B cell (primary cell): ENCODE data around the gene FBRS. TPM values are rescaled to one million over a fixed set of nuclear protein-coding genes. Genes with fewer than 3 reads are reported as not detected.

Source experiments
- ATAC-seq: fragments of 200-7000 bp; cut with Tn5 transposase; one replicate; pipeline ENCODE4 v1.10.0; 2021; ENCODE audit warnings: low read depth, mild to moderate bottlenecking, moderate number of reproducible peaks, moderate library complexity
- CTCF ChIA-PET: fragments of 350-600 bp; sonication (Branson Sonifier 250); formaldehyde crosslinking; loops from one replicate; lab custom pipeline; 2021; ENCODE audit warnings: antibody characterized with exemption, inconsistent platforms; lab: Charles Lee
- POLR2A ChIA-PET: fragments of 350-600 bp; sonication (Branson Sonifier 250); formaldehyde crosslinking; loops from one replicate; lab custom pipeline; 2021; ENCODE audit warnings: antibody characterized with exemption; lab: Charles Lee
- DNase-seq: peaks from one replicate; pipeline ENCODE4 v3.0.0; 2013
- H2AFZ ChIP-seq: 2 replicates; pipeline ENCODE4 v1.6.1; 2012; ENCODE audit warnings: mild to moderate bottlenecking, low read depth, low read length; ENCODE audit not compliant: insufficient read depth, poor library complexity, severe bottlenecking
- H3K27ac ChIP-seq, 2 donors: 1 replicate in 1 of 2; 2 replicates in 1 of 2; pipeline ENCODE4 v1.5.1; 2012 to 2013; ENCODE audit warnings: low read length in 2 of 2, mild to moderate bottlenecking in 2 of 2, moderate library complexity in 1 of 2
- H3K27me3 ChIP-seq, 4 experiments: fragments of 200-600 bp in 1 of 4; sonication (generic) in 1 of 4; replicated peaks in 1 of 4; 1 replicate in 2 of 4; 2 replicates in 2 of 4; pipeline versions ENCODE4 v1.6.1 to v1.7.0; 2013 to 2016; ENCODE audit warnings: low read length in 3 of 4, mild to moderate bottlenecking in 2 of 4, mixed read lengths in 1 of 4, moderate library complexity in 1 of 4; ENCODE audit not compliant: insufficient read depth in 4 of 4, control insufficient read depth in 3 of 4; ENCODE audit errors: control extremely low read depth in 1 of 4
- H3K36me3 ChIP-seq, 2 experiments: replicated peaks in 1 of 2; 1 replicate in 1 of 2; 2 replicates in 1 of 2; pipeline versions ENCODE4 v1.6.1 to v1.7.1; 2013; ENCODE audit warnings: low read length in 1 of 2; ENCODE audit not compliant: insufficient read depth in 2 of 2, control insufficient read depth in 1 of 2; ENCODE audit errors: control extremely low read depth in 1 of 2, extremely low read depth in 1 of 2
- H3K4me1 ChIP-seq, 2 donors: fragments of 200-600 bp in 1 of 2; sonication (generic) in 1 of 2; 1 replicate in 1 of 2; 2 replicates in 1 of 2; pipeline versions ENCODE4 v1.5.1 to v1.6.1; 2013 to 2017; ENCODE audit warnings: low read length in 2 of 2; ENCODE audit not compliant: control insufficient read depth in 2 of 2, insufficient read depth in 2 of 2
- H3K4me2 ChIP-seq: replicated peaks from 2 replicates; pipeline ENCODE3; 2012; ENCODE audit warnings: mild to moderate bottlenecking, low read depth, low read length; ENCODE audit not compliant: poor library complexity, severe bottlenecking
- H3K4me3 ChIP-seq, 5 experiments: fragments of 200-600 bp in 1 of 5; sonication (generic) in 1 of 5; 1 replicate in 3 of 5; 2 replicates in 2 of 5; pipeline versions ENCODE4 v1.5.1 to v1.7.0; 2011 to 2016; ENCODE audit warnings: low read length in 4 of 5, mild to moderate bottlenecking in 4 of 5, low read depth in 2 of 5, control low read depth in 1 of 5, moderate library complexity in 1 of 5; ENCODE audit not compliant: insufficient read depth in 1 of 5; ENCODE audit errors: control extremely low read depth in 1 of 5, extremely low read depth in 1 of 5
- H3K79me2 ChIP-seq: fragments of 200-600 bp; sonication (generic); one replicate; pipeline ENCODE4 v1.6.0; 2016; ENCODE audit warnings: low read length; ENCODE audit not compliant: control insufficient read depth, insufficient read depth
- H3K9ac ChIP-seq: fragments of 200-600 bp; sonication (generic); 2 replicates; pipeline ENCODE4 v1.6.1; 2017; ENCODE audit warnings: mild to moderate bottlenecking, low read length, moderate library complexity
- H3K9me3 ChIP-seq, 3 donors: one replicate each; pipeline versions ENCODE4 v1.6.1 to v1.7.1; 2013; ENCODE audit warnings: low read length in 2 of 3; ENCODE audit not compliant: control insufficient read depth in 2 of 3, insufficient read depth in 1 of 3; ENCODE audit errors: control extremely low read depth in 1 of 3
- H4K20me1 ChIP-seq: 2 replicates; pipeline ENCODE4 v1.6.0; 2012; ENCODE audit warnings: mild to moderate bottlenecking, low read length; ENCODE audit not compliant: insufficient read depth, control insufficient read depth, poor library complexity, severe bottlenecking
- H3K27ac Mint-ChIP-seq: one replicate; pipeline ENCODE4 v1.8.0; 2021; ENCODE audit warnings: mixed read lengths
- H3K27me3 Mint-ChIP-seq: one replicate; pipeline ENCODE4 v1.8.0; 2021; ENCODE audit warnings: mixed read lengths
- H3K4me1 Mint-ChIP-seq: one replicate; pipeline ENCODE4 v1.8.0; 2021; ENCODE audit warnings: mixed read lengths
- H3K4me3 Mint-ChIP-seq: one replicate; pipeline ENCODE4 v1.8.0; 2021; ENCODE audit warnings: mixed read lengths
- H3K9me3 Mint-ChIP-seq: one replicate; pipeline ENCODE4 v1.8.0; 2022; ENCODE audit warnings: mixed read lengths; ENCODE audit not compliant: insufficient read depth
- EZH2 ChIP-seq: IDR thresholded peaks from 2 replicates; pipeline ENCODE4 v1.6.1; 2012; ENCODE audit warnings: borderline replicate concordance, low read depth, mild to moderate bottlenecking, moderate library complexity, low read length; ENCODE audit not compliant: insufficient read depth, poor library complexity, severe bottlenecking
- WGBS: methylation state at CpG from one replicate; pipeline ENCODE4 v1.1.5; 2013; ENCODE audit warnings: missing lambda C conversion rate; ENCODE audit not compliant: insufficient coverage; 5-methylcytosine and 5-hydroxymethylcytosine counted together
- intact Hi-C: fragments of 100-400 bp; cut with micrococcal nuclease; formaldehyde crosslinking; loops from one replicate; pipeline ENCODE4 v1.10.0; 2022
- polyA plus RNA-seq: library from polyadenylated mRNA; depleted of rRNA; stranded (reverse); fragments of >200 nt; gene quantifications from 2 replicates; pipeline ENCODE4 v1.2.3, GENCODE V29; 2012
- total RNA-seq, 2 donors: library from RNA; stranded (reverse); fragments of 120-200 nt in 1 of 2; gene quantifications; 1 replicate in 1 of 2; 2 replicates in 1 of 2; pipeline versions ENCODE4 v1.2.3 to v1.2.4, GENCODE V29; 2013 to 2022
- TF ChIP-seq, protein P1 (sequence below): fragments of 200-600 bp; IDR thresholded peaks from one replicate; pipeline ENCODE4 v1.8.0; 2022; ENCODE audit warnings: antibody characterized with exemption, mild to moderate bottlenecking

Gene FBRS
- total and polyA plus RNA-seq, 2 donors (not counting 1 experiment from before 2014, with no cell fraction given) = 68.3 to 194 TPM

DNA sequence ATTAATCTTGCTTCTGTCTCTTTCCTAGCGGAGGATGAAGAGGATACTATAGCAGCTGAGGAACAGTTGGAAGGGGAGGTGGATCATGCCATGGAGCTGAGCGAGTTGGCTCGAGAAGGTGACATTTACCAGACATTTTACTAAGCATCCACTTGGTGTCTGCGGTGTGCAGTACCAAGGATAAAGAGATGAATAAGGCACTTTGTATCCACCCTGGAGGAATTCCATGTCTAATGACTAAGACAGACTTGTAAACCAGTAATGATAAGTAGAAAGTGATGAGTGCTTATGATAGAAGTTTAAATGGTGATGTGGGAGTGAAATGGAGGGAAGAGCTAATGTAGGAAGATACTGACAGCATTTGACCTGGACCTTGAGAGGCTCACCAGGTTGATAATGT, 52.7 kb downstream of the FBRS start:
- no CpG with 5 or more reads among the region's 4 CpGs for WGBS
- no peak overlapping the region for H3K9ac ChIP-seq
- TF ChIP-seq EZH2 = no peak
- TF ChIP-seq, protein P1, sequence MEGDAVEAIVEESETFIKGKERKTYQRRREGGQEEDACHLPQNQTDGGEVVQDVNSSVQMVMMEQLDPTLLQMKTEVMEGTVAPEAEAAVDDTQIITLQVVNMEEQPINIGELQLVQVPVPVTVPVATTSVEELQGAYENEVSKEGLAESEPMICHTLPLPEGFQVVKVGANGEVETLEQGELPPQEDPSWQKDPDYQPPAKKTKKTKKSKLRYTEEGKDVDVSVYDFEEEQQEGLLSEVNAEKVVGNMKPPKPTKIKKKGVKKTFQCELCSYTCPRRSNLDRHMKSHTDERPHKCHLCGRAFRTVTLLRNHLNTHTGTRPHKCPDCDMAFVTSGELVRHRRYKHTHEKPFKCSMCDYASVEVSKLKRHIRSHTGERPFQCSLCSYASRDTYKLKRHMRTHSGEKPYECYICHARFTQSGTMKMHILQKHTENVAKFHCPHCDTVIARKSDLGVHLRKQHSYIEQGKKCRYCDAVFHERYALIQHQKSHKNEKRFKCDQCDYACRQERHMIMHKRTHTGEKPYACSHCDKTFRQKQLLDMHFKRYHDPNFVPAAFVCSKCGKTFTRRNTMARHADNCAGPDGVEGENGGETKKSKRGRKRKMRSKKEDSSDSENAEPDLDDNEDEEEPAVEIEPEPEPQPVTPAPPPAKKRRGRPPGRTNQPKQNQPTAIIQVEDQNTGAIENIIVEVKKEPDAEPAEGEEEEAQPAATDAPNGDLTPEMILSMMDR = no peak
- POLR2A ChIA-PET = no interaction called here
- Mint-ChIP-seq H3K4me1 (peaks cover 11% of the 10 kb centered on the region), H3K9me3 (no peaks in the 10 kb centered on the region), H3K27ac (no peak overlapping the region), H3K27me3 (no peaks in the 10 kb centered on the region), H3K4me3 (no peak overlapping the region)
- H3K4me3 ChIP-seq = no peak overlapping the region
- H3K79me2 ChIP-seq = peaks cover 31% of the 10 kb centered on the region
- H3K9me3 ChIP-seq = no peaks in the 10 kb centered on the region
- peaks cover 5 to 9% of the 10 kb centered on the region in 2 donors for H3K4me1 ChIP-seq
- ATAC-seq (no peak), DNase-seq (no peak)
- no peak overlapping the region for H2AFZ ChIP-seq
- CTCF ChIA-PET = interaction anchor here (1.0 kb wide), 1 partner anchor 17 kb away, joined by 3 read pairs; no protein-coding TSS in a partner anchor
- H3K36me3 ChIP-seq = peaks cover 24 to 94% of the 10 kb centered on the region in 2 experiments
- H3K27ac ChIP-seq = no peak overlapping the region
- no peaks in the 10 kb centered on the region for H3K27me3 ChIP-seq
- intact Hi-C loops = no loop called here
- peaks cover 47% of the 10 kb centered on the region for H4K20me1 ChIP-seq
- no peak overlapping the region for H3K4me2 ChIP-seq

GRCh38 chr16:30711712-30712111, 53.5 kb downstream of the FBRS start:
- Mint-ChIP-seq H3K27ac (peak overlapping the region; percentile 44), H3K9me3 (no peaks in the 10 kb centered on the region), H3K4me3 (no peak overlapping the region), H3K27me3 (no peaks in the 10 kb centered on the region), H3K4me1 (peaks cover 17% of the 10 kb centered on the region)
- Histone ChIP-seq H3K27me3 (no peaks in the 10 kb centered on the region), H3K9me3 (no peaks in the 10 kb centered on the region), H3K4me1 (peaks cover 5 to 9% of the 10 kb centered on the region in 2 donors), H4K20me1 (peaks cover 43% of the 10 kb centered on the region), H3K4me2 (no peak overlapping the region), H3K36me3 (peaks cover 22 to 94% of the 10 kb centered on the region in 2 experiments), H3K4me3 (no peak overlapping the region), H2AFZ (no peak overlapping the region), H3K27ac (no peak overlapping the region), H3K79me2 (peaks cover 28% of the 10 kb centered on the region), H3K9ac (no peak overlapping the region)
- TF ChIP-seq, protein P1 = no peak
- TF ChIP-seq EZH2 = no peak
- CTCF ChIA-PET = no interaction called here
- intact Hi-C loops = no loop called here
- 100% methylated on average over 1 of the region's 1 CpG for WGBS
- POLR2A ChIA-PET = no interaction called here
- DNase-seq (no peak), ATAC-seq (no peak)
